Endothelial cell of umbilical vein (primary cell): ENCODE data around the gene MUC13. TPM values are rescaled to one million over a fixed set of nuclear protein-coding genes. Genes with fewer than 3 reads are reported as not detected.

Experiments used
- BruUV-seq: library from RNA; stranded (reverse); fragments of 400-500 nt; replicated peaks from 2 replicates; lab custom pipeline; 2021; lab: Mats Ljungman, UMichigan
- CTCF ChIA-PET: fragments of 300-600, 350-600 bp; sonication (Branson Sonifier 250); formaldehyde crosslinking; loops from one replicate; lab custom pipeline; 2021; ENCODE audit warnings: antibody characterized with exemption, inconsistent platforms; lab: Charles Lee
- POLR2A ChIA-PET: fragments of 300-600, 350-600 bp; sonication (Branson Sonifier 250); formaldehyde crosslinking; loops from one replicate; lab custom pipeline; 2021; ENCODE audit warnings: antibody characterized with exemption, inconsistent platforms; lab: Charles Lee
- DNase-seq: peaks from one replicate; pipeline ENCODE4 v3.0.0-alpha.2; 2011; ENCODE audit warnings: low read depth, low spot score
- FAIRE-seq: peaks from 2 replicates; lab custom pipeline; 2011; peaks lifted over from hg19 to GRCh38; lab: Jason Lieb, UNC
- H2AFZ ChIP-seq: 2 replicates; pipeline ENCODE4 v1.6.0; 2012; ENCODE audit warnings: low read depth, low read length, control low read depth, inconsistent platforms
- H3K27ac ChIP-seq: 2 replicates; pipeline ENCODE4 v1.5.1; 2011; ENCODE audit warnings: low read depth, mild to moderate bottlenecking, control low read depth, low read length, moderate library complexity; ENCODE audit not compliant: insufficient read depth
- H3K27me3 ChIP-seq, 2 experiments: 2 replicates each; pipeline versions ENCODE4 v1.6.0 to v1.6.1; 2011; ENCODE audit warnings: low read length in 2 of 2, mixed read lengths in 1 of 2; ENCODE audit not compliant: control insufficient read depth in 2 of 2, insufficient read depth in 2 of 2
- H3K36me3 ChIP-seq, 2 experiments: 2 replicates in 1 of 2; 3 replicates in 1 of 2; pipeline ENCODE4 v1.5.1; 2011; ENCODE audit warnings: low read length in 2 of 2, mild to moderate bottlenecking in 1 of 2, moderate library complexity in 1 of 2; ENCODE audit not compliant: control insufficient read depth in 2 of 2, insufficient read depth in 2 of 2; ENCODE audit errors: extremely low read depth in 1 of 2
- H3K4me1 ChIP-seq: 3 replicates; pipeline ENCODE4 v1.5.1; 2011; ENCODE audit warnings: mild to moderate bottlenecking, low read length; ENCODE audit not compliant: control insufficient read depth, insufficient read depth; ENCODE audit errors: extremely low read depth
- H3K4me2 ChIP-seq: 2 replicates; pipeline ENCODE4 v1.6.1; 2011; ENCODE audit warnings: low read length, control low read depth, mixed read lengths; ENCODE audit not compliant: insufficient read depth
- H3K4me3 ChIP-seq, 3 experiments: fragments of 200-600 bp in 1 of 3; sonication (generic), shearing (Covaris generic) in 1 of 3; replicated peaks in 1 of 3; 2 replicates each; pipeline ENCODE4 v1.5.1; 2011 to 2016; ENCODE audit warnings: control low read depth in 3 of 3, low read length in 3 of 3, mild to moderate bottlenecking in 2 of 3, inconsistent platforms in 1 of 3, low read depth in 1 of 3, moderate library complexity in 1 of 3; ENCODE audit not compliant: insufficient read depth in 1 of 3
- H3K79me2 ChIP-seq: 2 replicates; pipeline ENCODE4 v1.6.0; 2012; ENCODE audit warnings: low read length, inconsistent platforms; ENCODE audit not compliant: control insufficient read depth, insufficient read depth
- H3K9ac ChIP-seq: replicated peaks from 2 replicates; pipeline ENCODE3; 2011; ENCODE audit warnings: low read length, control low read depth; ENCODE audit not compliant: insufficient read depth; ENCODE audit errors: extremely low read depth
- H3K9me1 ChIP-seq: replicated peaks from 3 replicates; pipeline ENCODE4 v1.6.0; 2011; ENCODE audit warnings: mild to moderate bottlenecking, low read length; ENCODE audit not compliant: control insufficient read depth, insufficient read depth; ENCODE audit errors: extremely low read depth
- H3K9me3 ChIP-seq: replicated peaks from 2 replicates; pipeline ENCODE4 v1.5.1; 2012; ENCODE audit warnings: low read length, inconsistent platforms; ENCODE audit not compliant: control insufficient read depth, insufficient read depth
- H4K20me1 ChIP-seq: replicated peaks from 2 replicates; pipeline ENCODE3; 2011; ENCODE audit warnings: mild to moderate bottlenecking, low read length; ENCODE audit not compliant: control insufficient read depth, insufficient read depth; ENCODE audit errors: extremely low read depth
- CTCF ChIP-seq, 2 donors: IDR thresholded peaks; 1 replicate in 1 of 2; 2 replicates in 1 of 2; pipeline ENCODE4 v1.5.1; 2011; ENCODE audit warnings: low read length in 2 of 2, mild to moderate bottlenecking in 2 of 2, moderate library complexity in 2 of 2, control low read depth in 1 of 2, inconsistent platforms in 1 of 2, low read depth in 1 of 2; ENCODE audit not compliant: insufficient read depth in 1 of 2; ENCODE audit errors: extremely low read depth in 1 of 2
- EZH2 ChIP-seq: IDR thresholded peaks from 2 replicates; pipeline ENCODE4 v1.6.1; 2012; ENCODE audit warnings: borderline replicate concordance, low read depth, mild to moderate bottlenecking, moderate library complexity, low read length, inconsistent platforms; ENCODE audit not compliant: severe bottlenecking
- FOS ChIP-seq: IDR thresholded peaks from 2 replicates; pipeline ENCODE4 v1.6.1; 2011; ENCODE audit warnings: mild to moderate bottlenecking, low read length, moderate library complexity, borderline replicate concordance; ENCODE audit not compliant: insufficient read depth
- GATA2 ChIP-seq: IDR thresholded peaks from 2 replicates; pipeline ENCODE4 v1.7.0; 2011; ENCODE audit warnings: low read depth, mild to moderate bottlenecking, moderate library complexity, mixed read lengths, low read length; ENCODE audit not compliant: insufficient read length, insufficient read depth
- JUN ChIP-seq: IDR thresholded peaks from 2 replicates; pipeline ENCODE4 v1.6.1; 2011; ENCODE audit warnings: borderline replicate concordance, low read depth; ENCODE audit not compliant: insufficient read length, insufficient read depth
- MAX ChIP-seq: IDR thresholded peaks from 2 replicates; pipeline ENCODE4 v1.6.1; 2011; ENCODE audit not compliant: insufficient read depth, insufficient read length
- POLR2A ChIP-seq: IDR thresholded peaks from 2 replicates; pipeline ENCODE4 v1.6.1; 2012; ENCODE audit warnings: low read depth, mild to moderate bottlenecking, control low read depth, low read length
- POLR2AphosphoS5 ChIP-seq: IDR thresholded peaks from 2 replicates; pipeline ENCODE4 v1.6.1; 2012; ENCODE audit warnings: low read depth, mild to moderate bottlenecking, control low read depth, low read length, moderate library complexity; ENCODE audit not compliant: insufficient read depth
- dilution Hi-C: fragments of 300-500 bp; cut with MboI; formaldehyde crosslinking; loops from one replicate; pipeline ENCODE4 v1.15.0; 2019; ENCODE audit warnings: low sequenced_read_pairs; ENCODE audit not compliant: extremely low pct_ligation_motif_present
- intact Hi-C: fragments of 100-400 bp; cut with micrococcal nuclease; formaldehyde crosslinking; loops from one replicate; pipeline ENCODE4 v1.10.0; 2022
- polyA plus RNA-seq, 4 experiments: library from polyadenylated mRNA; depleted of rRNA in 3 of 4; stranded (reverse) in 3 of 4; unstranded in 1 of 4; fragments of >200 nt; gene quantifications; 2 replicates each; pipeline versions ENCODE4 v1.2.1 to v1.2.3, GENCODE V29; 2011 to 2012; ENCODE audit warnings: missing spikeins in 1 of 4
- total RNA-seq: library from RNA; stranded (reverse); gene quantifications from 2 replicates; pipeline ENCODE4 v1.2.3, GENCODE V29; 2021

MUC13 gene
- total and polyA plus RNA-seq, 2 donors (not counting 3 experiments of a cell fraction or from before 2014, with no cell fraction given), result not detected

GRCh38 chr3:124935794-124936542 lies 1.4 kb upstream of the MUC13 start:
- no peaks in the 10 kb centered on the region for H3K79me2 ChIP-seq
- H3K27me3 ChIP-seq, result peaks cover 1 to 2% of the 10 kb centered on the region in 2 experiments
- dilution Hi-C loops (no loop called here), intact Hi-C loops (no loop called here)
- no peak overlapping the region for H2AFZ ChIP-seq
- no peak for TF ChIP-seq CTCF (IDR thresholded peaks at IDR 0.05; ENCODE audit: extremely low read depth in 1 of 2, insufficient read depth in 1 of 2, low read depth in 1 of 2, low read length in 2 of 2)
- no peak for TF ChIP-seq MAX
- TF ChIP-seq POLR2A, result no peak
- no peak for TF ChIP-seq POLR2AphosphoS5
- no peak for TF ChIP-seq FOS
- no peak for TF ChIP-seq GATA2
- TF ChIP-seq JUN, result no peak
- TF ChIP-seq EZH2, result no peak
- H3K4me2 ChIP-seq, result no peak overlapping the region
- DNase-seq, result no peak
- FAIRE-seq, result no peak
- no peak overlapping the region for H3K27ac ChIP-seq
- no TSS peak for BruUV-seq
- CTCF ChIA-PET, result interaction anchor here (1.0 to 1.4 kb wide), 4 partner anchors 15 to 184 kb away, joined by 3 read pairs; no protein-coding TSS in a partner anchor
- H3K4me3 ChIP-seq, result no peak overlapping the region
- no peak overlapping the region for H3K9ac ChIP-seq
- no peaks in the 10 kb centered on the region for H3K9me1 ChIP-seq
- H4K20me1 ChIP-seq, result no peaks in the 10 kb centered on the region
- no peaks in the 10 kb centered on the region for H3K36me3 ChIP-seq
- no peaks in the 10 kb centered on the region for H3K4me1 ChIP-seq
- H3K9me3 ChIP-seq, result no peaks in the 10 kb centered on the region
- POLR2A ChIA-PET, result interaction anchor here (0.6 kb wide), 1 partner anchor 239 kb away, joined by 4 read pairs; no protein-coding TSS in a partner anchor
